HG03135 (cell line): ENCODE measurements around the gene DIPK1A.
"Not testable (repeated sequence)": the region's sequence is repeated elsewhere in the genome, so short reads cannot be mapped to it uniquely, and the experiment has no call there.

Source experiments
- ATAC-seq: cut with Tn5 transposase; IDR thresholded peaks from one replicate; pipeline ENCODE4 v1.9.1; 2021; ENCODE audit warnings: mild to moderate bottlenecking, moderate library complexity; ENCODE audit not compliant: unreplicated experiment

Gene DIPK1A

DNA sequence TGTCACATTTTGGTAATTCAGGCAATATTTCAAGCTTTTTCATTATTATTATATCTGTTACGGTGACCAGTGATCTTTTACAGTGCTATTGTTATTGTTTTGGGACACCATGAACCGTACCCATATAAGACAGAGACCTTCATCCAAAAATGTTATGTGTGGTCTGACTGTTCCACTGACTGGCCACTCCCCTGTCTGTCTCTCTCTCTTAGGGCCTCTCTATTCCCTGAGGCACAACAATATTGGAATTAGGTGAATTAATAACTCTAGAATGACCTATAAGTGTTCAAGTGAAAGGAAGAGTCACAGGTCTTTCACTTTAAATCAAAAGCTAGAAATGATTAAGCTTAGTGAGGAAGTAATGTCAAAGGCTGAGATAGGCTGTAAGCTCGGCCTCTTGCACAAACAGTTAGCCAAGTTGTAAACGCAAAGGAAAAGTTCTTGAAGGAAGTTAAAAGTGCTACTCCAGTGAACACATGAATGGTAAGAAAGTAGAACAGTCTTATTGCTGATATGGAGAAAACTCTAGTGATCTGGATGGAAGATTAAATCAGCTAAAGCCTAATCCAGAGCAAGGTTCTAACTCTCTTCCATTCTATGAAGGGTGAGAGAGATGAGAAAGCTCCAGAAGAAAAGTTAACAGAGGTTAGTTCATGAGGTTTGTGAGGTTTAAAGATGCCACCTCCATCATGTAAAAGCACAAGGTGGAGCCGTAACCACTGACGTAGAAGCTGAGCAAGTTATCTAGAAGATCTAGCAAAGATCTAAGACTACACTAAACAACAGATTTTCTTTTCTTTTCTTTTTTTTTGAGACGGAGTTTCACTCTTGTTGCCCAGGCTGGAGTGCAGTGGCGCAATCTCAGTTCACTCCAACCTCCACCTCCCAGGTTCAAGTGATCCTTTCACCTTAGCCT is 19.7 kb upstream of the DIPK1A start:
- peak; percentile 59 for ATAC-seq

DNA sequence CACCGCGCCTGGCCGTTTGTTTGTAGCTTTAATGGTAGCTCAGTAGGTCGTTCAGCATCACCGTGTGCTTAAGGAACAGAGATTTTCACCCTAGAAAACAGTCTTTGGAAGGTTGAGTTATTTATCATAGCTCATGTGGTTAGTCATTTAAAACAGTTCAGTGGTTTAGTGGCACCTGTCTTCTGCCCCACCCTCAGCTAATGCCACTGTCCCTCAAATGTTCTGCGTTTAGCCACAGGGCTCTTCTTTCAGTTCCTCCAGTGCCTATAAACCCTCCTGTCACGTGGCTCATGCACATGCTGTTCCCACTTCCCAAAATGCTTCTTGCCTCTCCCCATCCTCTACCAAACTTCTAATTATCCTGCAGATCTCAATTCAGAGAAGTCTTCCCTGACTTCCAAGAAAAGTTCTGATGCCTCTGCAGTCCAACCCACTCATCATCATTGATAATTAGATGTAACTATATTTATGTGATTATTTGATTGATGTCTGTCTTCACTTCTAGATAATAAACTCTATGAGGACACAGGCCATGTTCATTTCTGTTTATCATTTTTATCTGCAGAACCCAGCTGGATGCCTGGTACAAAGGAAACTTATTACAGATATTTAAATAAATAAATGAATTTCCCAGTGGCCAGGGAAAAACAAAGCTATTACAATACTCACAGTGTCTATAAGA is 14.4 kb upstream of the DIPK1A start:
- ATAC-seq = peak; percentile 77

GRCh38 chr1:92974112-92974511 is 12.8 kb upstream of the DIPK1A start:
- ATAC-seq = not testable (repeated sequence)

DNA sequence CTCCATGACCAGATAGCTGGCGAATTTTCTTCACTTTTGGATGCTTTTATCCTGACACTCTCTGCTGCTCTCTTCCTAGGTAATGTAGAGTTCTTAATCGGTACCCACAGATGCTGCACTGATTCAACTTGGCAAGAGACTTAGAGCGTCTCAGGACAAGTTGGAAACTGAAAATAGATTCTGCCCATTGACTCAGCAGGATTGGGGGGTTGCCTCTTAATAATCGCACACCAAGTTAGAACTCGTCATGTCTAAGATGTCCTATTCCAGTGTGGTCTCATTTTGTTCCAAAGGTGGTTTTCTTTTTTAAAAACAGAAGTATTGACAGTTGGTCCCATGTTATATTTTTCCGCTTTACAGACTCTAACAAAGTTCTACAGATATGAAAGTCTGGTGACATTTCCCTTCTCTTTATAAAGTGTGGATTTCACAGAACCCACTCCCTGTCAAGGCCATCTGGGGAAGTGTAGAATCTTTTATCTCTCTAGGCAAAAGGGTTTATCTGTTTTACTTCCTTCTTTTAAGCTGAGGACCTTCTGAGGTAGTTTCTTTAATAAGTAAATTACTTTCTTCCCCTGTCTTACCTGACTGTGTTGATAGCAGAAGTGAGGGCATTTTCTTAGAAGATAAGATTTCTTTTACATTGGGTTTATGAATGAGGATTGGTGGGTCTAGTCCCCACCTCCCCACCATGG is 12.1 kb upstream of the DIPK1A start:
- ATAC-seq = no peak

DNA sequence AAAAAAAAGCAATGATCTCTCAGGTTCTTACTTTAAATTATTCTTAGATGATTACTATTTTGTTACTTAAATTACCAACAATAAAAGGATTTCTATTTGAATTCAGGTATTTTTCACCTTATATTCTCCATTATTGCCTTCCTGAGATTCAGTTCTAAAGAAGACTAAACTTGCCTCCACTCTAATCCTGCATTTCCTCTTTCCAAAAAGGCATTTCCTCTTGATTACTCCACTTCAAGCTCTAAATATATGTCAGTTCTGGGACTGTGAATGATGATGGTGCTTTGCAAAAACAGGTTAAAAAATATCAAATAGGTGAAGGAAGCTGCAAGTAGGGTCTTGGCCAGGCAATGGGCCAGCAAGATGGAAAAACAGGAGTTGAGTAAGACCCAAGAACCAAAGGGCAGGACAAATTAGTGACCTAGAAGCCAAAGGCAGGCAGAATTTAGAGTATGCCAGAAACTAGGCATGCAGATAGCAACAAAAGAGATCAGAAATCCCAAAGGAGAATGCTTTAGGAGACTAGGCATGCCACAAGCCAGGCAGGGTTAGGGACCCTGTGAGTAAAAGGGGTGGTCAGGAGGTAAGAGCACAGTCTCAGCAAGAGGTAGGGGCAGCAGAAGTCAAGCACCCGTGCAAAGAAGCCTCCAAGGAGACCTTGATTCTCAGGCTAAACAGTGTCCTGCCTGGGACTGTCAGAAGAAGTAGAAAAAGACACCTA is 11.3 kb upstream of the DIPK1A start:
- ATAC-seq = no peak

DNA sequence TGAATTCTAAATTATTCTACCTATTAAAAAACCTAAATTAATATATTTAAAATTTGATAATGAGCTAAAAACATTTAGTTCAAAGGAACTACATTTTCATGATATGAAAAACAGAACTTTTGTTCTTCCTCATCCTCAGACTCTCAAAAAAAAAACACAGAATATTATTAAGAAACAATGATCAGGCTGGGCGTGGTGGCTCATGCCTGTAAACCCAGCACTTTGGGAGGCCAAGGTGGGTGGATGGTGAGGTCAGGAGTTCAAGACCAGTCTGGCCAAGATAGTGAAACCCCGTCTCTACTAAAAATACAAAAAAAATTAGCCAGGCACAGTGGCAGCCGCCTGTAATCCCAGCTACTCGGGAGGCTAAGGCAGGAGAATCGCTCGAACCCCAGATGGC is 10.7 kb upstream of the DIPK1A start:
- not testable (repeated sequence) for ATAC-seq

DNA sequence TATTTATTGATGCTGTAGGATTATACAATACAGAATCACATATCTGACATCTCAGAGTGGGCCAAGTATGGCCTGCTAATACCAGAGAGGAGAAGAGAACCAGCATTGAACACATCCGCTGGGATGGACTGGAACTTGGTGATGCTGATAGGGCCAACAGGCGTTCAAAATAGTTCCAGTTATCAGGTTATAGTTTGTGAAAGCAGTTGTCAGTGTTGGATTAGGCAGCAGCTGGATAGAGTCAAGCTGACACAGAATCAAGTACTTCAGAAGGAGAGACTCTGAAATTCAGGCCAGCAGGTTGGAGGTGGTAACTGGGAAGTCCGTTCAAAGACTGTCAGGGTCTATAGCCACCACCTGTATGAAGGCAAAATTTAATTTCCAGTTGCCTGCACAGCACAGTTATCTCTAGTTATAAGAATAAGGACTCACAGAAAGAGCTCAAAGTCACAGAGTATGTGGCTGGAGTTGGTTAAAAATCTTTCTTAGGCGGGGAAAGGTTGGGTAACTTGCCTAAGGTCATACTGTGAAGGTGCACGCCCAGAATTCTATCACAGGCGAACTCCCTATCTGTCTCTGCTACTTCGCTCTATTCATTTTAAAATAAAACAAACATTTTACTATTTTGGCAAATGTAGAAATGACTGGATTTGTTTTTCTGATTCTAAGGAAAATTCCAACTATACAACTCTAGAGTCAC is 9.9 kb upstream of the DIPK1A start:
- no peak for ATAC-seq

- no peak for ATAC-seq
Measured at GRCh38 chr1:92969517-92969916, 8.3 kb upstream of the DIPK1A start.

DNA sequence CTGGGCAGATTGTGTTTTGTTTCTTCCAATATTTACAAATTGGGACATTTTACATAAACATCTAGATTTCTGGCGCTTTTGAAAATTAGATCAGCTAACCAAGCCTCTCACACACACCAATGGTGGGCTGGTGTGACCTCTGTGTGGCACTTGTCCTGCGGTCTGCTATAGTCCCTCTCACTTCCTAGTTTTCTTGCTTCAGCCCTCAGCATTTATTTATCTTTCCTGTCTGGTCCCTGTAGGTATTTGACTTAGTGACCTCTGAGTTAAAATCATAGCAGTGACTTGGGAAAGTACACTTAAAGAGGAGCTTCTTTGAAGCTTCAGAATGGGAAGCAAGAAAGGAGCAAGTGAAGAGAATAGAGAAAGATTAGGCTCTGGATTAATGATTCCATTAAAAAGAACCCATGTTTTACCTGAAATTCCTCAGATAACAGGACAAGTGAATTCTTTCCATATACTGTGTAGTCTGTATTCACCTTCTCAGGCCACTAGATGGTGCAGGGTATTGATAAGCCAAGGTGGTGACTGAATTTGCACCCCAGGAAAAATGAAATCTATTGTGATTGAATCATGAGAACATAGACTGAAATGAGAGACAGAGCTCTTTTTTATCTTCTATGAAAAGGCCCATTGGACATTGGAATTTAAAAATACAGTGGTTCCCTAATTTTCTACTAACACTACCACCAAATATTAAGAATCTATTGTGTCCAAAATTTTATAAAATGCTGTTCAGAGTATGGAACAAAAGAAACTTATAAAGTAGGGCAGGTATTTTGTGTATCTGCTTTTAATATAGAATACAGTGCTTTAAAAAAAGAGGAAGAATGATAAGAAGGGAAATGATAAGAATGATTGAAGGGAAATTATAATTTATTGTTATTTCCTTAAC is 7.1 kb upstream of the DIPK1A start:
- peak; percentile 64 for ATAC-seq

GRCh38 chr1:92964998-92965397 is 3.7 kb upstream of the DIPK1A start:
- no peak for ATAC-seq

GRCh38 chr1:92964316-92964715 is 3.1 kb upstream of the DIPK1A start:
- no peak for ATAC-seq

DNA sequence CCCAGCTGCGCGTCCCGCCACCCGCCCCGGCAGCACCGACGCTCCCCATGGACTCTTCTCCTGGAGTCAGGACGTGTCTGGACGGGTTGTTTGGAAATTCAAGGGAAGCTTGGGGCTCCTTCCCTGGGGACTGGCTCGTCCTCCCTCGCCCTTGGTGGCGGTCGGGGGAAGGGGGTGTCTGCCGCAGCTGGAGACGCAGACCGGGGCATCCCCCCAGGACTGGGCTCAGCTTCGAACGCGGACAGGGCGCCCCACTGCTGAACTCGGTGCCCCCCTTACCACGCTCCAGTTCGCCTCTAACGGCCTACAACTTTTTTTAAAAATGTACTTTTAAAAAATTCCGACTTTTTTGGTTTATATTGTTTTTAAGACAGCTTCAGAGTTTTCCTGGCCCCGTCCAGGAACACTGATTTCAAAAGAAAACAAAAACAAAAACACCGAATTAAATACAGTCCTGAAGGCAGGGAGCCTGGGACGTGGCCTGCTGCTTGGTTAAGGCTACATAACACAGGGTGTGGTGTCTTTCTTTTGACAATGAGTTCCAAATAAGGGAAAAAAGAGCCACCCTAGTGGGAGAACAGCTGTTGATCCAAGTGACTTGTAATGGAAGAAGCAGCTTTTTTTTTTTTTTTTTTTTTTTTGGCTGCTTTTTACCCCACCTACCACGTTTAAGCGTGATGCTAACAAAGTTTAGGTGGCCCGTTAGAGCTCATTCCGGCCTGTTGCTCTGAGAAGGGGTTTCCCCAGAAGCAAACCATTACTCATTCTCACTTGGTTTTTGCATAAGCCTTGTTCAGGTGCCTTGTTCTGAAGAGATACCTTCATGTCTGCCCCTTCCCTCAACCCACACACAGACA is 862 bp upstream of the DIPK1A start:
- peak; percentile 61 for ATAC-seq

GRCh38 chr1:92960395-92961130 is 699 bp downstream of the DIPK1A start:
- ATAC-seq = peak; percentile 40

DNA sequence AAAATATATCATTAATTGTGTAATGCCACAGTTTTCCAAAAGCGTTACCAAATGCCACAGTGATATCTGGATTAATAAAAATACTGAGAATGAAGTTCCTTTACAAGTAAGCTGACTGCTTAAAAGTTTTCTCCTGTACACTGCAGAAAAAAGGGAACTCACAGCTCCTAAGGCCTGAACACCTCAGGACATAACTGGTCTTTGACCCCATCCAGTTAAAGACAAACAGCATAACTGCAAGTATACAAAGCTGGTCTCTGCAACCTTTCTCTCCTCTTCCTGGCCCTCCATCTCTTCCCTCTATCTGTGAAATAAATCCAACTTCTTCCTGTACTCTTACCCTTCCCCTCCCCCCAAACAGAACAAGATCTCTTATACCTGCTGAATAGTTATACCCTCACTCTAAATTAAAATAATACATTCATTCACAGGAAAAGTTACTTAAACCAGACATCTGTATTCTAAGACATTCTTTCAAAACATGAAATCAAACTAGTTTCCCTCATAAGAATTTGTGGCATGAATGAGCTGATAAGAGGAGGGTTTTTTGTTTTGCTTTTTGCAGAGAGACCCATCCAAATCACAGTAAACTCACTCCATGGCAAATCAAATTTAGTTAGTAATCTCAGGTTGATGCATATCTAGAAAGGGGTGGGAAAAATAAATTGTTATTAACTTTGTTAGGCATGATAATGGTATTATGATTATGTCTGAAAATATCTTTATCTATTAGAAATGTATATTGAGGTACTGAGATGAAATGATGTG is 2.9 kb downstream of the DIPK1A start:
- ATAC-seq = no peak

DNA sequence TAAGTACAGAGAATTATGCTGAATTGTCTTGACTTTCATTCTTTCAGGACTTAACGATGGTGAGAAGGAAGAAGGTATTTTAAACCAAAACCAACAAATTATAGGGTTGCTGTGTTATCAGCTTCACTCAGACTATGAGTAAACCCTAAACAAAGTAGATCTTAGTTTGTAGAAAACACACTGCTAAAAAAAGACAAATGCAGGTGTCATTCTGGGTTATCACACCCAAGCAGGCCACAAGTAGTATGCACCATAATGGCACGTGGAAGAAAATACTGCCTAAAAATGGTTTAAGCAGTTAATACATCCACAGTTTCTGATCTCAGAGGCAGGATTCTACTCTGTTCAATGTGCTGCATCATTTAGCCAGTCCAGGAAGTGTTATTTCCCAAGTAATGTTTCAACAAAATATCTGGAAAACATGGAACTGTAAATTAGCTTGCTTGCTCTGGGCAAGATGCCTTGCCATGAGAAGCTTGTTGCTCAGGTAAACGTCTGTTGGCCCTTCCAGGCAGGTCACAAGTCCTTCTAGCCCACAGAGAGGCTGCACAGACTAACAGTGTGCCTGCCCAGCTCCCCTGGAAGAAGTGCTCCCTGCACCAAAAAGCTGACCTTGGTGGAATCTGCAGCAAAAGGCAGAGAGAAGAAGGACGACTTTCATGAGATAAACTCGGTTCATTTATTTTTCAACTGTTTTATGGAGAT is 4.1 kb downstream of the DIPK1A start:
- no peak for ATAC-seq

- ATAC-seq = no peak
Measured at GRCh38 chr1:92956254-92957029, 4.8 kb downstream of the DIPK1A start.
